Measurements from ENCODE around the gene WDR4. TPM values are rescaled to one million over a fixed set of nuclear protein-coding genes. Genes with fewer than 3 reads are reported as not detected.

The WDR4 gene
- total and polyA plus RNA-seq, 2 of the 13 experiments (the other 11 are each of a cell fraction or from before 2014, with no cell fraction given): 11.3 to 14.4 TPM

GRCh38 chr21:42827588-42827987 is 51.8 kb downstream of the WDR4 start:
- Histone ChIP-seq H3K27ac (ENCODE audit: extremely low read length, insufficient read depth, low read length) (no peak overlapping the region), H3K36me3 (replicated peaks in 1 of 2; ENCODE audit: control insufficient read depth in 1 of 2, insufficient read depth in 2 of 2, low read length in 2 of 2) (no peaks in the 10 kb centered on the region), H3K9me3 (ENCODE audit: low read length) (no peaks in the 10 kb centered on the region), H3K4me2 (ENCODE audit: low read depth, low read length) (no peak overlapping the region), H4K20me1 (ENCODE audit: insufficient read depth, low read length) (no peaks in the 10 kb centered on the region), H3K4me1 (ENCODE audit: insufficient read depth, low read length) (no peaks in the 10 kb centered on the region), H3K27me3 (ENCODE audit: control insufficient read depth in 1 of 2, insufficient read depth in 2 of 2, low read length in 2 of 2) (no peaks in the 10 kb centered on the region), H2AFZ (ENCODE audit: low read length) (no peak overlapping the region), H3K9ac (ENCODE audit: insufficient read depth, low read depth, low read length) (no peak overlapping the region), H3K79me2 (ENCODE audit: insufficient read depth, low read length) (no peaks in the 10 kb centered on the region), H3K4me3 (replicated peaks in 1 of 3; ENCODE audit: insufficient read depth in 1 of 3, low read depth in 2 of 3, low read length in 3 of 3) (no peak overlapping the region)
- FAIRE-seq (no peak), DNase-seq (ENCODE audit: low spot score) (no peak), ATAC-seq (no peak)
- intact Hi-C loops (cut with micrococcal nuclease; ENCODE audit: unreplicated experiment) (no loop called here), in situ Hi-C loops (cut with HindIII; ENCODE audit: extremely low pct_ligation_motif_present, low pct_unique_long_range_greater_than_20kb) (loop anchor here (5.0 kb wide), 1 partner anchor 40 kb away; no protein-coding TSS in a partner anchor)
- WGBS (ENCODE audit: low lambda C conversion rate): 47% methylated on average over 2 of the region's 2 CpGs
- no TSS peak for BruUV-seq (replicated peaks)
- CTCF ChIA-PET (ENCODE audit: low intra/inter-chr PET ratio, low total read pairs): no interaction called here
- TF ChIP-seq NFIC (IDR thresholded peaks at IDR 0.05; ENCODE audit: low read length) (no peak), ZFP82 (CRISPR knock-in tag; IDR thresholded peaks at IDR 0.05; ENCODE audit: borderline replicate concordance) (no peak), JUNB (CRISPR knock-in tag; IDR thresholded peaks at IDR 0.05; ENCODE audit: borderline replicate concordance) (no peak), TBX2 (CRISPR knock-in tag; IDR thresholded peaks at IDR 0.05; ENCODE audit: borderline replicate concordance) (no peak), RNF219 (CRISPR knock-in tag; IDR thresholded peaks at IDR 0.05) (no peak), PAF1 (CRISPR knock-in tag; IDR thresholded peaks at IDR 0.05) (no peak), ZNF687 (CRISPR knock-in tag; IDR thresholded peaks at IDR 0.05) (no peak), JDP2 (CRISPR knock-in tag; IDR thresholded peaks at IDR 0.05; ENCODE audit: borderline replicate concordance) (no peak), ZNF501 (CRISPR knock-in tag; IDR thresholded peaks at IDR 0.05) (no peak)
- POLR2A ChIA-PET: no interaction called here

Data from HepG2 (cell line).